Kidney (tissue), 14 donors: Measurements from ENCODE around the gene DHX30. TPM values are rescaled to one million over a fixed set of nuclear protein-coding genes. Genes with fewer than 3 reads are reported as not detected.

Experiments
- DNase-seq, 5 donors: peaks; one replicate each; pipeline ENCODE4 v3.0.0-alpha.2; 2013 to 2020
- FAIRE-seq: peaks from 2 replicates; lab custom pipeline; 2012; peaks lifted over from hg19 to GRCh38; lab: Jason Lieb, UNC
- H3K27ac ChIP-seq, 2 donors: one replicate each; pipeline ENCODE4 v1.7.0; 2013; ENCODE audit warnings: low read depth in 2 of 2, low read length in 2 of 2, inconsistent platforms in 1 of 2
- H3K27me3 ChIP-seq: one replicate; pipeline ENCODE4 v1.7.1; 2013; ENCODE audit warnings: low read length, inconsistent platforms; ENCODE audit not compliant: control insufficient read depth, insufficient read depth
- H3K36me3 ChIP-seq, 3 donors: one replicate each; pipeline versions ENCODE4 v1.7.0 to v1.7.1; 2013; ENCODE audit warnings: low read length in 3 of 3, control low read depth in 1 of 3, inconsistent platforms in 1 of 3; ENCODE audit not compliant: insufficient read depth in 3 of 3, control insufficient read depth in 2 of 3
- H3K4me1 ChIP-seq, 3 donors: one replicate each; pipeline versions ENCODE4 v1.7.0 to v1.7.1; 2013; ENCODE audit warnings: low read length in 3 of 3, inconsistent platforms in 1 of 3, low read depth in 1 of 3; ENCODE audit not compliant: control insufficient read depth in 2 of 3, insufficient read depth in 2 of 3
- H3K4me3 ChIP-seq, 3 donors: one replicate each; pipeline versions ENCODE4 v1.7.0 to v1.8.1; 2013; ENCODE audit warnings: low read length in 3 of 3, control low read depth in 1 of 3, inconsistent platforms in 1 of 3
- H3K9ac ChIP-seq, 3 donors: one replicate each; pipeline versions ENCODE4 v1.7.0 to v1.7.1; 2013; ENCODE audit warnings: low read length in 3 of 3, control low read depth in 1 of 3, inconsistent platforms in 1 of 3
- H3K9me3 ChIP-seq, 3 donors: one replicate each; pipeline versions ENCODE4 v1.7.0 to v1.7.1; 2013; ENCODE audit warnings: low read length in 3 of 3, control low read depth in 1 of 3, inconsistent platforms in 1 of 3; ENCODE audit not compliant: control insufficient read depth in 2 of 3, insufficient read depth in 1 of 3
- intact Hi-C: fragments of 100-400 bp; cut with DNase I; formaldehyde crosslinking; loops from one replicate; pipeline ENCODE4 v1.11.1; 2022
- polyA plus RNA-seq: library from polyadenylated mRNA; stranded (reverse); fragments of 350-450 nt; fragmentation: Illumina TruSeq; extraction: RNeasy Lipid Tissue Mini Kit (QIAGEN cat#74804); gene quantifications from one replicate; pipeline ENCODE4 v1.2.3, GENCODE V29; 2014; ENCODE audit warnings: low read depth, low replicate concordance; ENCODE audit not compliant: insufficient read depth
- total RNA-seq: library from RNA; stranded (reverse); fragmentation: NEBNext Ultra II Directional; extraction: Animal tissue kit (Norgen Biotek cat#: 25700); gene quantifications from one replicate; pipeline ENCODE4 v1.2.1, GENCODE V29; 2021
- TF ChIP-seq, protein P1 (sequence below): IDR thresholded peaks from 3 replicates; pipeline ENCODE4 v1.5.1; 2012; ENCODE audit warnings: mild to moderate bottlenecking, moderate library complexity, borderline replicate concordance; ENCODE audit not compliant: insufficient read depth; ENCODE audit errors: extremely low read depth
- donor health status: control.
- donor health status: control.
- donor health status: control.
- donor health status: control.
- donor health status: control.
- donor health status: DM: yes; HTN: yes; CAD: no.
- donor health status: Normal renal cell carcinoma (clear cell type).

Gene DHX30
- total and polyA plus RNA-seq, 2 donors from 2014 or later: 37.8 to 59.7 TPM

DNA sequence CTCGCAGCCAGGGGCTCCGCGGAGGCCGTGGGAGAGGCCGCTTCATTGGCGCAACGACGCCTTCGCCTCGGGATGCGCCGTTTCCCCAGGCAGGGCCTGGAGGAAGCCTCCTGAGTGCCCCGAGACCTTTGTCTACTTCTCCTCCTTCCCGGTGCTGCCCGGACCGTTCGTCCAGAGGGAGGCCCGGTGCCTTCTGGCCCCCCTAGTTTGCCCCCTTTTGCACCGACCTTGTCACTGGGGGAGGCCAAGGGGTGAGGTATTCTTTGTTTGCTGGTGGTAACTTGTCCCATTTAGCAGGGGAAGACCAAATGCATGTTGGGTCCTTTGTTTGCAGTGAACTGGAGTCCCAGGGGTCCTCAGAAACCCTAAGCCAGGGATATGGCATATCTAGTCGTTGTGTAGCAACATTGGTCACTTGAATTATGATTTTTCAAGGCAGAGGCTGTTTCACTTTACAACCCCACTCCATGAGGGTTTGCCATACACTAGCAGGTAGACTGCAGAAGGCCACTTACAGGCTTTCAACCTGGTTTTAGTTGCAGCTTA, 615 bp downstream of the DHX30 start:
- Histone ChIP-seq H3K27me3 (no peaks in the 10 kb centered on the region), H3K9me3 (no peaks in the 10 kb centered on the region), H3K27ac (peak overlapping the region; percentile 92 to 95), H3K9ac (peak overlapping the region; percentile 75 to 83 (median 78)), H3K36me3 (no peaks in the 10 kb centered on the region), H3K4me1 (peaks cover 0 to 6% (median 4%) of the 10 kb centered on the region in 3 donors), H3K4me3 (peak overlapping the region; percentile 67 to 84 (median 68))
- TF ChIP-seq, protein P1, sequence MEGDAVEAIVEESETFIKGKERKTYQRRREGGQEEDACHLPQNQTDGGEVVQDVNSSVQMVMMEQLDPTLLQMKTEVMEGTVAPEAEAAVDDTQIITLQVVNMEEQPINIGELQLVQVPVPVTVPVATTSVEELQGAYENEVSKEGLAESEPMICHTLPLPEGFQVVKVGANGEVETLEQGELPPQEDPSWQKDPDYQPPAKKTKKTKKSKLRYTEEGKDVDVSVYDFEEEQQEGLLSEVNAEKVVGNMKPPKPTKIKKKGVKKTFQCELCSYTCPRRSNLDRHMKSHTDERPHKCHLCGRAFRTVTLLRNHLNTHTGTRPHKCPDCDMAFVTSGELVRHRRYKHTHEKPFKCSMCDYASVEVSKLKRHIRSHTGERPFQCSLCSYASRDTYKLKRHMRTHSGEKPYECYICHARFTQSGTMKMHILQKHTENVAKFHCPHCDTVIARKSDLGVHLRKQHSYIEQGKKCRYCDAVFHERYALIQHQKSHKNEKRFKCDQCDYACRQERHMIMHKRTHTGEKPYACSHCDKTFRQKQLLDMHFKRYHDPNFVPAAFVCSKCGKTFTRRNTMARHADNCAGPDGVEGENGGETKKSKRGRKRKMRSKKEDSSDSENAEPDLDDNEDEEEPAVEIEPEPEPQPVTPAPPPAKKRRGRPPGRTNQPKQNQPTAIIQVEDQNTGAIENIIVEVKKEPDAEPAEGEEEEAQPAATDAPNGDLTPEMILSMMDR: no peak
- FAIRE-seq (no peak), DNase-seq (no peak)
- intact Hi-C loops: no loop called here

DNA sequence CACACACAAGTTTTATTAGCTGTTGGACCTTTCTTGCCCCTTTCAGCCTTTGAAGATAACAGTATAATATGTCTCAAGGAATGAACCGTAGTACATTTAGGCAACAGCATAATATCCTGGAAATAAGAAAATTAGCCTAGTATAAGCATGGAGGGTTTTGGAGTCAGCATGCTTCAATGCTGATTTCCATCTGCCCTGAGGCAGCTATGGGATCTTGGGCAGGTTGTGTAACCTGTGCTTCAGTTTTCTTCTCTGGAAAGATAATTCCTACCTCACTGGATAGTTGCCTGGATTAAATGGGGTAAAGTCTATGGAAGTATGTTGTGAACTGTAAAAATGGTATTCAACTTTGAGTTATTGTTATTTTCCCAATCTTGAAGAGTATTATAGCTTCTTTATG, 1.6 kb downstream of the DHX30 start:
- Histone ChIP-seq H3K9me3 (no peaks in the 10 kb centered on the region), H3K27ac (no peak overlapping the region), H3K36me3 (no peaks in the 10 kb centered on the region), H3K9ac (no peak overlapping the region), H3K4me3 (no peak overlapping the region), H3K4me1 (peaks cover 0 to 6% (median 4%) of the 10 kb centered on the region in 3 donors), H3K27me3 (no peaks in the 10 kb centered on the region)
- intact Hi-C loops: no loop called here
- FAIRE-seq: no peak
- DNase-seq: no peak
- TF ChIP-seq, protein P1: no peak

DNA sequence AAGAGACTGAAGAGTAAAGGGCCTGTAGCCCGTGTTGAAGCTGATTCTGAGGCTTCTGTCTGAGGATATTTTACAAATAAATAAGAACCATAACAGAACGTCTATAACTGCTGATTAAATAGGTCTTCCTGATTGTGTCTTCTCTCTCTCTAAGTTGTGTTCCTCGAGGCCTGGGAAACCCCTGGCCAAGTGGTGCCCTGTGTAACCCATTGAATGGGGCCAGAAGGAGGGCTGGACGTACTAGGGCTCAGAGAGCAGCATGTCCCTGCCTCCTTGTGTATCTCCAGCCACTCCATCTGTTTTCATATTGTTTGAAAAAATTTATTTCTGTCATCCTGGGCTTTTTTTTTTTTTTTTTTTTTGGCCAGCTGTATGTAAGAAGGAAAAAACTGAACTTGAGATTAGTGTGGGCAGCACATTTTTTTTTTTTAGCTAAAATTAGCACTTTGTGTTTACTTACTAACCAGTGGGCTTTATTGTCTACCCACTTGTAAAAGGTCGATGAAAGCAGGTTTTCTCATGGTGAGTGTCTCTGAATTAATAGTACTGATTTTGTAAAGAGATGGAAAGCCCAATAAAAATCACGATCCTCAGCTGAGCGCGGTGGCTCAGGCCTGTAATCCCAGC, 10.7 kb downstream of the DHX30 start:
- Histone ChIP-seq H3K4me1 (no peaks in the 10 kb centered on the region), H3K4me3 (no peak overlapping the region), H3K27ac (no peak overlapping the region), H3K9ac (no peak overlapping the region), H3K27me3 (no peaks in the 10 kb centered on the region), H3K9me3 (no peaks in the 10 kb centered on the region), H3K36me3 (peaks cover 8 to 26% (median 20%) of the 10 kb centered on the region in 3 donors)
- TF ChIP-seq, protein P1: no peak
- DNase-seq (peak in 1 of 5 donors; percentile 5), FAIRE-seq (no peak)
- intact Hi-C loops: no loop called here
